Activated B cell treated with CpG ODN at 0.5 μM for 24 hours (primary cell): Measurements from ENCODE around the gene TAF1C. TPM values are rescaled to one million over a fixed set of nuclear protein-coding genes. Genes with fewer than 3 reads are reported as not detected.

Experiments used
- ATAC-seq: fragments of 200-7000 bp; cut with Tn5 transposase; one replicate; pipeline ENCODE4 v1.10.0; 2021; ENCODE audit warnings: low read depth, mild to moderate bottlenecking, moderate library complexity
- CTCF ChIA-PET: fragments of 350-600 bp; sonication (Branson Sonifier 250); formaldehyde crosslinking; loops from one replicate; lab custom pipeline; 2021; ENCODE audit warnings: antibody characterized with exemption; lab: Charles Lee
- POLR2A ChIA-PET: fragments of 350-600 bp; sonication (Branson Sonifier 250); formaldehyde crosslinking; loops from one replicate; lab custom pipeline; 2021; ENCODE audit warnings: antibody characterized with exemption; lab: Charles Lee
- DNase-seq: peaks from one replicate; pipeline ENCODE4 v3.0.0; 2022
- H3K27ac Mint-ChIP-seq: one replicate; pipeline ENCODE4 v1.8.0; 2020; ENCODE audit warnings: mixed read lengths
- H3K27me3 Mint-ChIP-seq: one replicate; pipeline ENCODE4 v1.8.0; 2021; ENCODE audit warnings: mixed read lengths
- H3K36me3 Mint-ChIP-seq: one replicate; pipeline ENCODE4 v1.8.0; 2021; ENCODE audit warnings: low read depth, mixed read lengths
- H3K4me1 Mint-ChIP-seq: one replicate; pipeline ENCODE4 v1.8.0; 2021; ENCODE audit warnings: mixed read lengths
- H3K4me3 Mint-ChIP-seq: one replicate; pipeline ENCODE4 v1.8.0; 2020; ENCODE audit warnings: mild to moderate bottlenecking, mixed read lengths
- H3K9me3 Mint-ChIP-seq: one replicate; pipeline ENCODE4 v1.8.0; 2020; ENCODE audit warnings: mixed read lengths
- intact Hi-C: fragments of 100-400 bp; cut with micrococcal nuclease; formaldehyde crosslinking; loops from one replicate; pipeline ENCODE4 v1.15.1; 2024
- total RNA-seq: library from RNA; stranded (reverse); gene quantifications from 2 replicates; pipeline ENCODE4 v1.2.3, GENCODE V29; 2022
- TF ChIP-seq, protein P1 (sequence below): fragments of 200-600 bp; IDR thresholded peaks from one replicate; pipeline ENCODE4 v1.8.0; 2022; ENCODE audit warnings: antibody characterized with exemption, mild to moderate bottlenecking

Gene TAF1C
- total RNA-seq, 1 donor from 2014 or later, result 85.1 TPM

DNA sequence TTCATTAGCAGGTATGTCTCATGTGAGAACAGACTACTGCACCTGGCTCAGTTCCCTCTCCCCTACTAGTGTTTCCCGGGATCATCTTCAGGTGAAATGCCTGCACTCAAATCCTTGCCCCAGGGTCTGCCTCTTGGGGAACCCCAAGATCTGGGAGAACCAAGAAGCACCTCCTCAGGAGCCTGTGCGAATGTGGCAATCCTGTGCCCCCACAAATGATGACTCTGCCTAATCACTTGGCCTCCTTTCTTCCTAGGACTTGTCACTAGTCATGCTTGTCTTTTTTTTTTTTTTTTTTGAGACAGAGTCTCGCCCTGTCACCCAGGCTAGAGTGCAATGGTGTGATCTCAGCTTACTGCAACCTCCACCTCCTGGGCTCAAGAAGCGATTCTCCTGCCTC, 25.8 kb upstream of the TAF1C start:
- no peak overlapping the region for H3K27ac Mint-ChIP-seq
- no peaks in the 10 kb centered on the region for H3K36me3 Mint-ChIP-seq
- intact Hi-C loops, result no loop called here
- DNase-seq, result no peak
- no peaks in the 10 kb centered on the region for H3K4me1 Mint-ChIP-seq
- H3K27me3 Mint-ChIP-seq, result peaks cover 2% of the 10 kb centered on the region
- TF ChIP-seq, protein P1, sequence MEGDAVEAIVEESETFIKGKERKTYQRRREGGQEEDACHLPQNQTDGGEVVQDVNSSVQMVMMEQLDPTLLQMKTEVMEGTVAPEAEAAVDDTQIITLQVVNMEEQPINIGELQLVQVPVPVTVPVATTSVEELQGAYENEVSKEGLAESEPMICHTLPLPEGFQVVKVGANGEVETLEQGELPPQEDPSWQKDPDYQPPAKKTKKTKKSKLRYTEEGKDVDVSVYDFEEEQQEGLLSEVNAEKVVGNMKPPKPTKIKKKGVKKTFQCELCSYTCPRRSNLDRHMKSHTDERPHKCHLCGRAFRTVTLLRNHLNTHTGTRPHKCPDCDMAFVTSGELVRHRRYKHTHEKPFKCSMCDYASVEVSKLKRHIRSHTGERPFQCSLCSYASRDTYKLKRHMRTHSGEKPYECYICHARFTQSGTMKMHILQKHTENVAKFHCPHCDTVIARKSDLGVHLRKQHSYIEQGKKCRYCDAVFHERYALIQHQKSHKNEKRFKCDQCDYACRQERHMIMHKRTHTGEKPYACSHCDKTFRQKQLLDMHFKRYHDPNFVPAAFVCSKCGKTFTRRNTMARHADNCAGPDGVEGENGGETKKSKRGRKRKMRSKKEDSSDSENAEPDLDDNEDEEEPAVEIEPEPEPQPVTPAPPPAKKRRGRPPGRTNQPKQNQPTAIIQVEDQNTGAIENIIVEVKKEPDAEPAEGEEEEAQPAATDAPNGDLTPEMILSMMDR, result no peak
- ChIA-PET CTCF (no interaction called here), POLR2A (no interaction called here)
- H3K4me3 Mint-ChIP-seq, result no peak overlapping the region
- no peaks in the 10 kb centered on the region for H3K9me3 Mint-ChIP-seq
- no peak for ATAC-seq

DNA sequence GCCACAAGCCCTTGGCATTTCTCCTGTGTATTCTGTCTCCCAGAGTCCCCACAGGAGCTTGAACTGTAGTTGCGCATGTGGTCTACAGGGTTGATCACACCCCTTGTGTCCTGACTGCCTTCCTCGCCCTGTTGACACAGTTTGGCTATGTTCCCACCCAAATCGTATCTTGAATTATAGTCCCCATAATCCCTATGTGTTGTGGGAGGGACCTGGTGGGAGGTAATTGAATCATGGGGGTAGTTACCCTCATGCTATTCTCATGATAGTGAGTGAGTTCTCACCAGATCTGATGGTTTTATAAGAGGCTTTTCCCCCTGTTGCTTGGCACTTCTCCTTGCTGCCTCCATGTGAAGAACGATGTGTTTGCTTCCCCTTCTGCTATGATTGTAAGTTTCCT, 25.3 kb upstream of the TAF1C start:
- TF ChIP-seq, protein P1, result no peak
- ChIA-PET POLR2A (no interaction called here), CTCF (no interaction called here)
- H3K4me1 Mint-ChIP-seq, result no peaks in the 10 kb centered on the region
- ATAC-seq, result no peak
- no peaks in the 10 kb centered on the region for H3K36me3 Mint-ChIP-seq
- peaks cover 2% of the 10 kb centered on the region for H3K27me3 Mint-ChIP-seq
- intact Hi-C loops, result no loop called here
- no peak overlapping the region for H3K27ac Mint-ChIP-seq
- H3K4me3 Mint-ChIP-seq, result no peak overlapping the region
- no peaks in the 10 kb centered on the region for H3K9me3 Mint-ChIP-seq
- DNase-seq, result no peak

DNA sequence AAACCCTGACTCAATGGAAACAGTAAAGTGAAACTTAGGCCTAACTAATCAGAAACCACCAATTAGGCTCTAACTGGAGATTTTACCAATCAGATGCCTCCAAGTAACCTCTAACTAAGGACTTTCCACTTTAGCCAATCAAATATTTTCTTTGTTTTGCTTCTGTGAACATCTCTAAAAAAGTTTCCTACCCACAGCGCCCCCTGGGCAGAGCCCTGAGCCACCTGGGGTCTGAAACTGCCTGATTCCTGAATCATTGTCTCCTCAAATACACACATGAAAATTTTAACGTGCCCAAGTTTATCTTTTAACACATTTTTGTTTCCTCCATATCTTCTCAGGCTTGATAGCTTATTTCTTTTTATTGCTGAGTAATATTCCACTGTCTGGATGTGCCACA, 23.1 kb upstream of the TAF1C start:
- POLR2A ChIA-PET, result no interaction called here
- DNase-seq, result no peak
- no peaks in the 10 kb centered on the region for H3K36me3 Mint-ChIP-seq

DNA sequence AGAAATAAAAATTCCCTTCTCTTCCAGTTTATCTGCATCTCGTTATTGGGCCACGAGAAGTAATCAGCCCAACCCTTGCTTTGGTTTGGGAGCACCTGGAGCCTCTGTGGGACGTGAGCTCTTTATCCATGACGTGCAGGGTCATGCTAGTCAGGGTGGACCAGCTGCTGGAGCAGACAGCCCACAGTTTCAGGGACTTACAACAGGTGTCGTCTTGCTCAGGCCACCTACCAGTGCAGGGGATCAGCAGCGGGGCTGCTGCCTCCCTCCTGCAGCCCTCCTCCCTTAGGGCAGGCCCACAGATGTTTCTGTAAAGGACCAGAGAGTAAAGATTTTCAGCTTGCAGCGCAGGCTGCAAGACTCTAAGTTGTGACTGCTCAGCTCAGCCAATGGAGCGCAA, 21.0 kb upstream of the TAF1C start:
- Mint-ChIP-seq H3K4me1 (no peaks in the 10 kb centered on the region), H3K27me3 (no peaks in the 10 kb centered on the region), H3K36me3 (no peaks in the 10 kb centered on the region), H3K27ac (no peak overlapping the region), H3K9me3 (no peaks in the 10 kb centered on the region), H3K4me3 (no peak overlapping the region)
- CTCF ChIA-PET, result no interaction called here
- POLR2A ChIA-PET, result no interaction called here
- intact Hi-C loops, result no loop called here
- no peak for DNase-seq
- TF ChIP-seq, protein P1, result no peak
- no peak for ATAC-seq

More for the DNA sequence above, 23.1 kb upstream of the TAF1C start:
- Mint-ChIP-seq H3K9me3 (no peaks in the 10 kb centered on the region), H3K4me1 (no peaks in the 10 kb centered on the region), H3K27ac (no peak overlapping the region), H3K27me3 (no peaks in the 10 kb centered on the region), H3K4me3 (no peak overlapping the region)
- CTCF ChIA-PET, result no interaction called here
- TF ChIP-seq, protein P1, result no peak
- intact Hi-C loops, result no loop called here
- ATAC-seq, result no peak

DNA sequence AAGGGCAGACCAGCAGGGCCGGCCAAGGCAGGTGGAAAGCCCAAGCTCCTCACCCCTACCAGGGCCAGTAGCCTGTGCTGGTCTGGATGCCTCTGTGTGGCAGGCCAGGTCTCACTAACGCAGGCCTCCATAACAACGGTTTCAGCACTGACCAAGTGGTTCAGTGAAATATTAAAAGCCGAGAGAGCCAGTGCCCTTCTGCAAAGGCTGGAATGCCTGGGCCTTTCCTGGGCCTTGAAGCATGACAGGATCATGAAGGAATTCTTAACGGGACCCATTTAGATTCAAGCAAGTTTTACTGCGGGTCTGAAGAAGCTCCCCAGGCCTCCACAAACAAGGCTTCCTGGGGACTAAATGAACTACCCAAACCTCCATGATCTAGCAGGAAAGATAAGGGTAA, 20.4 kb upstream of the TAF1C start:
- TF ChIP-seq, protein P1, result no peak
- no peaks in the 10 kb centered on the region for H3K36me3 Mint-ChIP-seq
- ChIA-PET CTCF (no interaction called here), POLR2A (no interaction called here)
- intact Hi-C loops, result no loop called here
- no peak overlapping the region for H3K27ac Mint-ChIP-seq
- DNase-seq (no peak), ATAC-seq (no peak)
- no peak overlapping the region for H3K4me3 Mint-ChIP-seq
- H3K9me3 Mint-ChIP-seq, result no peaks in the 10 kb centered on the region
- no peaks in the 10 kb centered on the region for H3K27me3 Mint-ChIP-seq
- no peaks in the 10 kb centered on the region for H3K4me1 Mint-ChIP-seq
